Mesenchymal stem cell (in vitro differentiated cells and primary cell): ENCODE results near the gene MAP1A. TPM values are rescaled to one million over a fixed set of nuclear protein-coding genes. Genes with fewer than 3 reads are reported as not detected.
A peak's percentile ranks its signal among the peaks of the same experiment; 100 is the strongest.

Experiments
- DNase-seq: peaks from one replicate; pipeline ENCODE4 v3.0.0-alpha.2; 2013
- H2AFZ ChIP-seq: one replicate; pipeline ENCODE4 v1.6.1; 2013; ENCODE audit warnings: low read depth, mild to moderate bottlenecking, control low read depth, inconsistent platforms, low read length, moderate library complexity
- H2AK5ac ChIP-seq: 2 replicates; pipeline ENCODE4 v1.6.1; 2013; ENCODE audit warnings: low read length, moderate library complexity, mild to moderate bottlenecking, inconsistent platforms; ENCODE audit not compliant: severe bottlenecking
- H2BK120ac ChIP-seq: one replicate; pipeline ENCODE4 v1.6.1; 2013; ENCODE audit warnings: low read depth, mild to moderate bottlenecking, inconsistent platforms, low read length, moderate library complexity
- H2BK12ac ChIP-seq, 2 experiments: one replicate each; pipeline ENCODE4 v1.6.1; 2013; ENCODE audit warnings: inconsistent platforms in 2 of 2, low read length in 2 of 2, mild to moderate bottlenecking in 2 of 2, moderate library complexity in 2 of 2, control low read depth in 1 of 2
- H2BK15ac ChIP-seq: one replicate; pipeline ENCODE4 v1.6.1; 2013; ENCODE audit warnings: mild to moderate bottlenecking, low read depth, inconsistent platforms; ENCODE audit not compliant: poor library complexity, severe bottlenecking
- H2BK5ac ChIP-seq: 2 replicates; pipeline ENCODE4 v1.6.1; 2013; ENCODE audit warnings: low read depth, mild to moderate bottlenecking, low read length, control low read depth, inconsistent platforms; ENCODE audit not compliant: poor library complexity, severe bottlenecking
- H3K14ac ChIP-seq, 2 experiments: one replicate each; pipeline ENCODE4 v1.6.1; 2013; ENCODE audit warnings: inconsistent platforms in 2 of 2, low read length in 2 of 2, control low read depth in 1 of 2, mild to moderate bottlenecking in 1 of 2, moderate library complexity in 1 of 2
- H3K18ac ChIP-seq, 2 experiments: one replicate each; pipeline ENCODE4 v1.6.1; 2013; ENCODE audit warnings: inconsistent platforms in 2 of 2, low read length in 2 of 2, control low read depth in 1 of 2, low read depth in 1 of 2, mild to moderate bottlenecking in 1 of 2
- H3K23ac ChIP-seq, 2 experiments: one replicate each; pipeline ENCODE4 v1.6.1; 2013; ENCODE audit warnings: inconsistent platforms in 2 of 2, low read length in 2 of 2, mild to moderate bottlenecking in 2 of 2, moderate library complexity in 2 of 2, control low read depth in 1 of 2
- H3K27ac ChIP-seq: 2 replicates; pipeline ENCODE4 v1.5.1; 2013; ENCODE audit warnings: mild to moderate bottlenecking, moderate library complexity, low read length, control low read depth, inconsistent platforms; ENCODE audit not compliant: poor library complexity, severe bottlenecking
- H3K27me3 ChIP-seq, 2 experiments: 2 replicates each; pipeline versions ENCODE4 v1.6.1 to v1.7.0; 2013; ENCODE audit warnings: low read length in 2 of 2, mild to moderate bottlenecking in 2 of 2, moderate library complexity in 2 of 2, control low read depth in 1 of 2, inconsistent platforms in 1 of 2; ENCODE audit not compliant: control insufficient read depth in 1 of 2, insufficient read depth in 1 of 2
- H3K36me3 ChIP-seq, 2 experiments: 2 replicates each; pipeline versions ENCODE4 v1.6.1 to v1.7.0; 2013; ENCODE audit warnings: low read length in 2 of 2, control low read depth in 1 of 2, inconsistent platforms in 1 of 2, low read depth in 1 of 2, mild to moderate bottlenecking in 1 of 2; ENCODE audit not compliant: insufficient read depth in 2 of 2, control insufficient read depth in 1 of 2
- H3K4ac ChIP-seq, 2 experiments: one replicate each; pipeline ENCODE4 v1.6.1; 2013; ENCODE audit warnings: inconsistent platforms in 2 of 2, low read length in 2 of 2, mild to moderate bottlenecking in 2 of 2, moderate library complexity in 2 of 2, control low read depth in 1 of 2, low read depth in 1 of 2
- H3K4me1 ChIP-seq: 2 replicates; pipeline ENCODE4 v1.6.1; 2013; ENCODE audit warnings: low read depth, low read length, control low read depth; ENCODE audit not compliant: control insufficient read depth, insufficient read depth
- H3K4me2 ChIP-seq: 2 replicates; pipeline ENCODE4 v1.6.1; 2013; ENCODE audit warnings: low read length, mild to moderate bottlenecking, inconsistent platforms; ENCODE audit not compliant: poor library complexity, severe bottlenecking
- H3K4me3 ChIP-seq, 2 experiments: 2 replicates each; pipeline versions ENCODE4 v1.5.1 to v1.7.0; 2013; ENCODE audit warnings: low read length in 2 of 2, mild to moderate bottlenecking in 2 of 2, control low read depth in 1 of 2, low read depth in 1 of 2; ENCODE audit not compliant: insufficient read depth in 1 of 2
- H3K79me1 ChIP-seq: replicated peaks from 2 replicates; pipeline ENCODE4 v1.6.1; 2013; ENCODE audit warnings: mild to moderate bottlenecking, control low read depth, low read length, inconsistent platforms; ENCODE audit not compliant: poor library complexity, severe bottlenecking
- H3K9ac ChIP-seq: 2 replicates; pipeline ENCODE4 v1.7.0; 2013; ENCODE audit warnings: mild to moderate bottlenecking, low read length, moderate library complexity
- H3K9me3 ChIP-seq: 2 replicates; pipeline ENCODE4 v1.7.0; 2013; ENCODE audit warnings: mild to moderate bottlenecking, low read length; ENCODE audit not compliant: control insufficient read depth
- H4K8ac ChIP-seq: one replicate; pipeline ENCODE4 v1.6.1; 2013; ENCODE audit warnings: inconsistent platforms, mild to moderate bottlenecking, low read length, moderate library complexity
- H4K91ac ChIP-seq: one replicate; pipeline ENCODE4 v1.6.1; 2013; ENCODE audit warnings: mild to moderate bottlenecking, low read length, inconsistent platforms
- WGBS: methylation state at CpG from one replicate; pipeline ENCODE4 v1.1.7; 2013; ENCODE audit warnings: mixed read lengths; 5-methylcytosine and 5-hydroxymethylcytosine counted together
- polyA plus RNA-seq, 2 experiments: library from polyadenylated mRNA; stranded (reverse); fragments of 200-250 nt; gene quantifications; one replicate each; pipeline ENCODE4 v1.2.3, GENCODE V29; 2013

The MAP1A gene
- 40.8 TPM for polyA plus RNA-seq (2013, experiment 1 of 2)
- polyA plus RNA-seq (2013, experiment 2 of 2) = 38.2 TPM

- H3K23ac ChIP-seq = peak within 1 kb of the TSS; percentile 3 to 85
- peak within 1 kb of the TSS; percentile 43 for H2AK5ac ChIP-seq
- H2AFZ ChIP-seq = peak within 1 kb of the TSS; percentile 56
- H3K79me1 ChIP-seq = peaks cover 28% of the 10 kb centered on the region
- H3K4me3 ChIP-seq = peak within 1 kb of the TSS; percentile 73 to 99
- H3K18ac ChIP-seq = peak within 1 kb of the TSS; percentile 85 to 89
- peak within 1 kb of the TSS; percentile 96 for H3K9ac ChIP-seq
- H3K9me3 ChIP-seq = no peaks in the 10 kb centered on the region
- H3K4me1 ChIP-seq = peaks cover 24% of the 10 kb centered on the region
- peak within 1 kb of the TSS; percentile 78 to 99 for H2BK12ac ChIP-seq
- H3K4me2 ChIP-seq = peak within 1 kb of the TSS; percentile 90
- peak within 1 kb of the TSS; percentile 83 for H4K8ac ChIP-seq
- H2BK15ac ChIP-seq = peak within 1 kb of the TSS; percentile 85
- peaks cover 21 to 28% of the 10 kb centered on the region in 2 experiments for H3K36me3 ChIP-seq
- H2BK120ac ChIP-seq = peak within 1 kb of the TSS; percentile 75
- H3K14ac ChIP-seq = peak within 1 kb of the TSS in 1 of 2 experiments; percentile 94
- H2BK5ac ChIP-seq = no peak within 1 kb of the TSS
- H4K91ac ChIP-seq = peak within 1 kb of the TSS; percentile 70
- H3K4ac ChIP-seq = peak within 1 kb of the TSS; percentile 94 to 97
- peaks cover 0 to 2% of the 10 kb centered on the region in 2 experiments for H3K27me3 ChIP-seq
- peak within 1 kb of the TSS; percentile 59 for H3K27ac ChIP-seq
- DNase-seq = peak; percentile 83
- 0% methylated on average over 3 of the region's 15 CpGs for WGBS
These were observed at the start of gene MAP1A for GRCh38 chr15:43517354-43518196. Gene MAP1A, plus strand, starts transcription at chr15:43517608. Its CDS starts 3,866 bp downstream, at chr15:43521474.

GRCh38 chr15:43469867-43470266 lies 47.5 kb upstream of the MAP1A start:
- Histone ChIP-seq H3K4me2 (no peak overlapping the region), H3K27me3 (no peaks in the 10 kb centered on the region), H2BK12ac (no peak overlapping the region), H3K9me3 (no peaks in the 10 kb centered on the region), H3K36me3 (peaks cover 30 to 84% of the 10 kb centered on the region in 2 experiments), H4K91ac (no peak overlapping the region), H2BK5ac (no peak overlapping the region), H3K4me3 (no peak overlapping the region), H2AK5ac (no peak overlapping the region), H4K8ac (no peak overlapping the region), H3K14ac (no peak overlapping the region), H3K9ac (peak overlapping the region; percentile 61), H2BK120ac (no peak overlapping the region), H2AFZ (no peak overlapping the region), H3K23ac (no peak overlapping the region), H3K18ac (no peak overlapping the region), H3K4me1 (no peaks in the 10 kb centered on the region), H3K27ac (no peak overlapping the region), H2BK15ac (no peak overlapping the region), H3K4ac (no peak overlapping the region), H3K79me1 (peaks cover 11% of the 10 kb centered on the region)
- 95% methylated on average over 3 of the region's 3 CpGs for WGBS
- no peak for DNase-seq

DNA sequence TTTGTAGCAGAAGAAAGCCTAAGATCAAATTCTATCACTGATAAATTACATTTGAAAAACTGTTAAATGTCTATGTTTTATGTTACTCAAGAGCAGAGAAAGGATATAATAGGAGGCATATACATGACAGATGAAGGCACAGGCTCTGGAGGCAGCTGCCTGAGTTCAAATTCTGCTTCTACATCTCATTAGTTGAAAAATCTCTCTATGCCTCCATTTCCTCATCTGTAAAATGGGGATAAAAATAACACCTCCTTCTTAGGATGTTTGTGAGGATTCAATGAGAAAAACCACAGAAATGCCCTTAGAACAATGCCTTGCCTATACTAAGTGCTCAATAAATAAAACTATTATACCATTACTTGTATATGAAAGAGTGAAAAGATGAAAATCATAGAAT lies 45.4 kb upstream of the MAP1A start:
- no peak overlapping the region for H3K4ac ChIP-seq
- no peak overlapping the region for H3K14ac ChIP-seq
- no peak overlapping the region for H3K9ac ChIP-seq
- H3K27ac ChIP-seq = no peak overlapping the region
- H4K91ac ChIP-seq = no peak overlapping the region
- no peaks in the 10 kb centered on the region for H3K4me1 ChIP-seq
- H3K27me3 ChIP-seq = no peaks in the 10 kb centered on the region
- DNase-seq = no peak
- H2AFZ ChIP-seq = no peak overlapping the region
- peaks cover 36 to 89% of the 10 kb centered on the region in 2 experiments for H3K36me3 ChIP-seq
- no peak overlapping the region for H2BK12ac ChIP-seq
- H3K4me3 ChIP-seq = no peak overlapping the region
- H3K23ac ChIP-seq = no peak overlapping the region
- H2BK15ac ChIP-seq = no peak overlapping the region
- no peak overlapping the region for H2BK120ac ChIP-seq
- no peak overlapping the region for H2AK5ac ChIP-seq
- H3K79me1 ChIP-seq = peaks cover 13% of the 10 kb centered on the region
- no peak overlapping the region for H3K18ac ChIP-seq
- no peak overlapping the region for H3K4me2 ChIP-seq
- no peak overlapping the region for H4K8ac ChIP-seq
- no peak overlapping the region for H2BK5ac ChIP-seq
- no peaks in the 10 kb centered on the region for H3K9me3 ChIP-seq

- H3K14ac ChIP-seq = no peak overlapping the region
- H3K79me1 ChIP-seq = peaks cover 15% of the 10 kb centered on the region
- H2AK5ac ChIP-seq = no peak overlapping the region
- no peak overlapping the region for H3K27ac ChIP-seq
- no peak overlapping the region for H4K8ac ChIP-seq
- H2BK5ac ChIP-seq = no peak overlapping the region
- H3K9ac ChIP-seq = no peak overlapping the region
- no peak overlapping the region for H3K23ac ChIP-seq
- no peak overlapping the region for H3K4ac ChIP-seq
- no peak for DNase-seq
- no peak overlapping the region for H3K4me2 ChIP-seq
- no peaks in the 10 kb centered on the region for H3K9me3 ChIP-seq
- H2BK12ac ChIP-seq = no peak overlapping the region
- no peak overlapping the region for H2BK120ac ChIP-seq
- no peaks in the 10 kb centered on the region for H3K4me1 ChIP-seq
- no peak overlapping the region for H3K4me3 ChIP-seq
- no peak overlapping the region for H3K18ac ChIP-seq
- WGBS = over 99% methylated on average over 25 of the region's 25 CpGs
- H3K27me3 ChIP-seq = no peaks in the 10 kb centered on the region
- peaks cover 28 to 88% of the 10 kb centered on the region in 2 experiments for H3K36me3 ChIP-seq
- H2AFZ ChIP-seq = no peak overlapping the region
- H4K91ac ChIP-seq = no peak overlapping the region
- no peak overlapping the region for H2BK15ac ChIP-seq
These were observed 43.5 kb upstream of the MAP1A start for GRCh38 chr15:43473885-43474284.
